Stimulated activated CD4-positive, alpha-beta T cell treated with anti-CD3 and anti-CD28 coated beads, Interleukin-12 subunit alpha, Interleukin-12 subunit beta, amount 100 ng/mL, for 48 hours (primary cell): Measurements from ENCODE around the gene SPOCK2.

Experiments
- DNase-seq, 3 donors: peaks; one replicate each; pipeline ENCODE4 v3.0.0-alpha.2; 2020; ENCODE audit warnings: low read depth in 2 of 3, low spot score in 1 of 3

The SPOCK2 gene

GRCh38 chr10:72012796-72013195 lies 75.6 kb downstream of the SPOCK2 start:
- DNase-seq = no peak

- no peak for DNase-seq
These were observed 76.3 kb downstream of the SPOCK2 start for GRCh38 chr10:72011976-72012512.

- no peak for DNase-seq
These were observed 76.9 kb downstream of the SPOCK2 start for GRCh38 chr10:72011468-72011867.

GRCh38 chr10:72011016-72011415 lies 77.3 kb downstream of the SPOCK2 start:
- no peak for DNase-seq

DNA sequence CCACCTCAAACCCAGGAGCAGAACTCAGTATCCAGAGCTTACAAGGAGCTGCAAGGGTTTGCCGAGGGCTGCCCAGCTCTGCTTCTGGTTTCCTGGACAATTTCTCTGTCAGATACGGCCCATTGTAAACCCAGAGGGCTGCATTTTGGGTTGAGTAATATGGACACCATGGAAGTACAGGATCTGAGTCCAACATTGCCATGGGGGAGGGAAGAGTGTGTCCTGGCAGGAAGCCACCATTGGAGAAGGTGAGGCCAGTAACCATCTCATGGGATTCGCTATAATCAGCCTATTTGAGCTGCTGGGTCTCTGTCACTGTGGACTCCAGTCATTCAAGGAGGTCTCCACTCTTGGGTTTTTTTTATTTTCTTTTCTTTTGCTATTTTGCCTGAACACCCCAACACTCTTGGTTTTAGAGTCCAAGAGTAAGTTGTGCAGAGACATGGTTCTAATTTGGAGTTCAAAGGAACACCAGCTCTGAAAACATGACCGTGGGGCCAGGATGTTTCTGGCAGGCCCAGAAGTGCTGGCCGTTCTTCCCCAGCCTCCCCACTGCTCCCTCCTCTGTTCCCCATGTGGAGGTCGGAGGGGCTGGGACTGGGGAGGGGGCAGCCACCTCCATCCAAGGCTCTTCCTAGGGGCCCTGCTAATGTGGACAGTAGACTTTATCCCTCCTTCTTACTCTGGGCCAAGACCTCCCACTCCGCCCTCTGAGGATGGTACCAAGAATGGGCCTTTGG lies 77.9 kb downstream of the SPOCK2 start:
- DNase-seq = no peak

GRCh38 chr10:72009425-72010081 lies 78.8 kb downstream of the SPOCK2 start:
- no peak for DNase-seq

DNA sequence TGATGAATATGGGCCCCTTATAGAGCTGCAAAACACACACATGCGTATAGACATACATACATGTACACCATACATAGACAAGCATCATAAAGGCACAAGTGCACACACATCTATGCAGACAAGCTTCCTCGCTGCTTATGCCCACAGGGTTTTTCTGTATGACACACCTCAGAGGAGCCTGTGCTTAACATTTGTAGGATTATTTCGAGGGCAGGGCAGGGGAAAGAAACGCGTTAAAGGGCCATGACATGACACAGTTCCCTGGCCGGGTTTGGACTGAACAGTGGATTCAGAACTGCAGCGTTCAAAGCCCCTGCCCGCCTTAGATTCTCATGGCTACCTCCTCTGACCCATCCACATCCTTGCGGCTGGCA lies 79.3 kb downstream of the SPOCK2 start:
- no peak for DNase-seq
